ENCODE measurements around the gene TAF1C.

The TAF1C gene

GRCh38 chr16:84155771-84156170 is 31.1 kb downstream of the TAF1C start:
- no peak for TF ChIP-seq CTCF (IDR thresholded peaks at IDR 0.05; ENCODE audit: extremely low read depth, missing control alignments)
- DNase-seq (ENCODE audit: low spot score) = no peak

GRCh38 chr16:84155226-84155625 is 31.6 kb downstream of the TAF1C start:
- no peak for TF ChIP-seq CTCF (IDR thresholded peaks at IDR 0.05; ENCODE audit: extremely low read depth, missing control alignments)
- no peak for DNase-seq (ENCODE audit: low spot score)

- TF ChIP-seq CTCF (IDR thresholded peaks at IDR 0.05; ENCODE audit: extremely low read depth, missing control alignments) = no peak
- DNase-seq (ENCODE audit: low spot score) = no peak
These were observed 33.1 kb downstream of the TAF1C start for GRCh38 chr16:84153660-84154214.

- DNase-seq (ENCODE audit: low spot score) = no peak
- no peak for TF ChIP-seq CTCF (IDR thresholded peaks at IDR 0.05; ENCODE audit: extremely low read depth, missing control alignments)
These were observed 35.9 kb downstream of the TAF1C start for GRCh38 chr16:84150926-84151325.

GRCh38 chr16:84144859-84145639 is 41.8 kb downstream of the TAF1C start, which contains the start of the genes DNAAF1 and HSDL1:
DNAAF1 (plus strand) TSS chr16:84145308; CDS start chr16:84145441, 133 bp downstream.
HSDL1 (minus strand) TSS chr16:84145177; CDS start chr16:84131321, 13,856 bp downstream.
- no peak for TF ChIP-seq CTCF (IDR thresholded peaks at IDR 0.05; ENCODE audit: extremely low read depth, missing control alignments)
- DNase-seq (ENCODE audit: low spot score) = peak; percentile 98

- TF ChIP-seq CTCF (IDR thresholded peaks at IDR 0.05; ENCODE audit: extremely low read depth, missing control alignments) = no peak
- DNase-seq (ENCODE audit: low spot score) = peak; percentile 46
These were observed 42.5 kb downstream of the TAF1C start for GRCh38 chr16:84144209-84144858.

GRCh38 chr16:84143784-84144199 is 43.1 kb downstream of the TAF1C start:
- no peak for TF ChIP-seq CTCF (IDR thresholded peaks at IDR 0.05; ENCODE audit: extremely low read depth, missing control alignments)
- no peak for DNase-seq (ENCODE audit: low spot score)
